ENCODE results near the gene MYPOP. TPM values are rescaled to one million over a fixed set of nuclear protein-coding genes. Genes with fewer than 3 reads are reported as not detected.

Gene MYPOP
- total and polyA plus RNA-seq, 9 of the 15 experiments (the other 6 are each of a cell fraction or from before 2014, with no cell fraction given): 0.32 to 7.6 (median 1.6) TPM

GRCh38 chr19:45887200-45887710, 15.2 kb downstream of the MYPOP start (continued):
- TF ChIP-seq ZNF699 (CRISPR knock-in tag; IDR thresholded peaks at IDR 0.05; ENCODE audit: insufficient replicate concordance) (no peak), ZNF398 (CRISPR knock-in tag; IDR thresholded peaks at IDR 0.05) (no peak), NR2F6 (CRISPR knock-in tag; IDR thresholded peaks at IDR 0.05) (no peak), RUNX1 (IDR thresholded peaks at IDR 0.05; ENCODE audit: low read depth) (no peak), TFE3 (CRISPR knock-in tag; IDR thresholded peaks at IDR 0.05) (no peak), CBX3 (IDR thresholded peaks at IDR 0.05; ENCODE audit: borderline replicate concordance in 1 of 2, low read length in 2 of 2) (peak in 1 of 2 experiments; percentile 64; a peak in 1 of 3 replicates), TRIM24 (IDR thresholded peaks at IDR 0.05) (peak; percentile 65 to 82), ZNF282 (CRISPR knock-in tag; IDR thresholded peaks at IDR 0.05) (no peak), EP400 (IDR thresholded peaks at IDR 0.05) (no peak; the same call in 1 of the 2 replicates), FUS (optimal IDR thresholded peaks at IDR 0.05; ENCODE audit: low read depth, low read length) (no peak), HSF4 (CRISPR knock-in tag; IDR thresholded peaks at IDR 0.05; ENCODE audit: borderline replicate concordance) (no peak), NFE2 (IDR thresholded peaks at IDR 0.05; ENCODE audit: low read depth) (no peak), CREB3L1 (IDR thresholded peaks at IDR 0.05; ENCODE audit: borderline replicate concordance, low read depth) (no peak), SNRNP70 (optimal IDR thresholded peaks at IDR 0.05; ENCODE audit: low read depth, low read length) (no peak), ZBTB12 (CRISPR knock-in tag; IDR thresholded peaks at IDR 0.05) (peak; percentile 37; the same call in 1 of the 2 replicates), TARDBP (IDR thresholded peaks at IDR 0.05) (no peak), HMG20A (CRISPR knock-in tag; conservative IDR thresholded peaks at IDR 0.05) (no peak), ZNF174 (CRISPR knock-in tag; IDR thresholded peaks at IDR 0.05) (no peak), ID3 (CRISPR knock-in tag; IDR thresholded peaks at IDR 0.05) (no peak), ID3 (tag; IDR thresholded peaks at IDR 0.05) (no peak), MYNN (IDR thresholded peaks at IDR 0.05) (no peak), MYNN (CRISPR knock-in tag; IDR thresholded peaks at IDR 0.05) (no peak), CREB1 (IDR thresholded peaks at IDR 0.05) (no peak; the same call in 1 of the 2 replicates), CREB1 (CRISPR knock-in tag; IDR thresholded peaks at IDR 0.05) (no peak), ZNF75A (CRISPR knock-in tag; IDR thresholded peaks at IDR 0.05) (no peak), RBM25 (IDR thresholded peaks at IDR 0.05; ENCODE audit: low read depth, low read length, severe bottlenecking) (peak; percentile 96)
